ENCODE results near the gene ZNF407. TPM values are rescaled to one million over a fixed set of nuclear protein-coding genes. Genes with fewer than 3 reads are reported as not detected.

Gene ZNF407
- total and polyA plus RNA-seq, 2 experiments from 2014 or later, result 2.1 to 10.4 TPM

GRCh38 chr18:74698881-74699280 is 101.2 kb downstream of the ZNF407 start (continued):
- no peak for TF ChIP-seq CTCF (conservative IDR thresholded peaks at IDR 0.05; ENCODE audit: low read depth in 2 of 2)
- no peak for TF ChIP-seq ZNF331 (CRISPR knock-in tag; IDR thresholded peaks at IDR 0.05; ENCODE audit: low read depth)
- TF ChIP-seq ETS1 (IDR thresholded peaks at IDR 0.05), result no peak
- no peak for TF ChIP-seq POLR2AphosphoS5 (IDR thresholded peaks at IDR 0.05; ENCODE audit: low read depth)
- TF ChIP-seq CREB1 (CRISPR knock-in tag; IDR thresholded peaks at IDR 0.05; ENCODE audit: low read depth), result no peak
- TF ChIP-seq ZNF114 (CRISPR knock-in tag; IDR thresholded peaks at IDR 0.05), result no peak
- no peak for TF ChIP-seq EZH2phosphoT487 (IDR thresholded peaks at IDR 0.05; ENCODE audit: unreplicated experiment)
- TF ChIP-seq EZH2 (IDR thresholded peaks at IDR 0.05; ENCODE audit: low read depth, unreplicated experiment), result no peak
- no peak for TF ChIP-seq NANOG (IDR thresholded peaks at IDR 0.05; ENCODE audit: borderline replicate concordance)

GRCh38 chr18:74699455-74699854 is 101.8 kb downstream of the ZNF407 start:
- H3K36me3 ChIP-seq (ENCODE audit: insufficient read depth), result no peaks in the 10 kb centered on the region
- DNase-seq (ENCODE audit: low spot score), result no peak
- no peaks in the 10 kb centered on the region for H3K36me3 Mint-ChIP-seq (ENCODE audit: low read depth)
- H3K27ac Mint-ChIP-seq, result no peak overlapping the region
- no peak for TF ChIP-seq EZH2 (IDR thresholded peaks at IDR 0.05; ENCODE audit: low read depth, unreplicated experiment)
- TF ChIP-seq EZH2phosphoT487 (IDR thresholded peaks at IDR 0.05; ENCODE audit: unreplicated experiment), result no peak
- no peak for TF ChIP-seq POLR2AphosphoS5 (IDR thresholded peaks at IDR 0.05; ENCODE audit: low read depth)
- no peak for TF ChIP-seq NANOG (IDR thresholded peaks at IDR 0.05; ENCODE audit: borderline replicate concordance)
- no peak for TF ChIP-seq ZNF114 (CRISPR knock-in tag; IDR thresholded peaks at IDR 0.05)
- no peak for TF ChIP-seq REST (IDR thresholded peaks at IDR 0.05; ENCODE audit: unreplicated experiment)
- TF ChIP-seq STAT1 (IDR thresholded peaks at IDR 0.05; ENCODE audit: unreplicated experiment), result no peak
- no peak overlapping the region for H3K4me3 Mint-ChIP-seq
- no peaks in the 10 kb centered on the region for H3F3A ChIP-seq (replicated peaks; ENCODE audit: low read depth)
- no peaks in the 10 kb centered on the region for H3K9me3 Mint-ChIP-seq
- H3K4me3 ChIP-seq, result no peak overlapping the region
- peaks cover 2% of the 10 kb centered on the region for H3K27me3 Mint-ChIP-seq (ENCODE audit: insufficient read depth, low read depth, poor library complexity)
- H3K27ac ChIP-seq (ENCODE audit: low read depth), result no peak overlapping the region
- no peaks in the 10 kb centered on the region for H3K9me2 ChIP-seq (ENCODE audit: insufficient read depth)
- H4K20me1 ChIP-seq (replicated peaks; ENCODE audit: insufficient read depth), result no peaks in the 10 kb centered on the region
- H2AFZ ChIP-seq, result no peak overlapping the region
- H3K4me2 ChIP-seq, result no peak overlapping the region
- H3K4me1 ChIP-seq (ENCODE audit: insufficient read depth), result peaks cover 6% of the 10 kb centered on the region
- no peaks in the 10 kb centered on the region for H3K27me3 ChIP-seq (ENCODE audit: insufficient read depth)
- peaks cover 8% of the 10 kb centered on the region for H3K4me1 Mint-ChIP-seq
- H3K79me2 ChIP-seq (replicated peaks; ENCODE audit: insufficient read depth), result no peaks in the 10 kb centered on the region
- no peak for ATAC-seq
